Measurements from ENCODE around the gene PTMS.

DNA sequence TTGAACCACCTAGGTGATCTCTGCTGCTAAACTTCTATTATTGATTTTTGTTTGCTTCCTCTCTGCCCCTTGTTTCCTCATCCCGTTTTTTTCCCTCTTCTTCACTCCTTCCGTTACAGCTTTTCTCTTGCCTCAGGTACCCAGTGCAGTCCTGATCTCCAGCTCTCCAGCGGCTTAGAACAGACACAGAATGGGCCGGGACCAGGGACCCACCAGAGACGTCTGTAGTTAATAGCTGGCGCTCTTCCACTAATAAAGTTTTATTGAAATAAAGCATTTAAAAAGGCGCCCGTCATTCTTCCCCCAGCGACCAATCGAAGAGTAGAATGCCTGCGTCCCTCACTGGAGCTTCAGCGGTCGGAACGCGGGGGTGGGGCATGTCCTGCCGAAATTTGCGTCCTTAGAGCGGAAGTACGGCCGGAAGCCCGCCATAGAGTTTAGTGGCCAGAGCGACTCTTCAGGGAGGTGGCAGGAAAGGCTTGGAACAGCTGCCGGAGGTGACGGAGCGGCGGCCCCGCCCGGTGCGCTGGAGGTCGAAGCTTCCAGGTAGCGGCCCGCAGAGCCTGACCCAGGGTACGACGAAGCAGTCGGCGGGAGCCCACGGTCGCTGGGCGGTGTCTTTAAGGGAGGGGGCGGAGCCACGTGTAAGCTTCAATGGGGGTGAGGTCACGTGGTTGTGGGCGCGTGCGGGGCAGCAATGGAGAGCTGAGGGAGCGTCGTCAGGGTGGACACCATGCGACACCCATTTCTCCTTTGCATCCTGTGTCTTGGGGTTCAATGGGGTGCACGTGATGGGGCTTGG is 42.4 kb upstream of the PTMS start, which contains the start of gene COPS7A:
- TF ChIP-seq POLR2A (IDR thresholded peaks at IDR 0.05): peak; percentile 67
- TF ChIP-seq, protein P1, sequence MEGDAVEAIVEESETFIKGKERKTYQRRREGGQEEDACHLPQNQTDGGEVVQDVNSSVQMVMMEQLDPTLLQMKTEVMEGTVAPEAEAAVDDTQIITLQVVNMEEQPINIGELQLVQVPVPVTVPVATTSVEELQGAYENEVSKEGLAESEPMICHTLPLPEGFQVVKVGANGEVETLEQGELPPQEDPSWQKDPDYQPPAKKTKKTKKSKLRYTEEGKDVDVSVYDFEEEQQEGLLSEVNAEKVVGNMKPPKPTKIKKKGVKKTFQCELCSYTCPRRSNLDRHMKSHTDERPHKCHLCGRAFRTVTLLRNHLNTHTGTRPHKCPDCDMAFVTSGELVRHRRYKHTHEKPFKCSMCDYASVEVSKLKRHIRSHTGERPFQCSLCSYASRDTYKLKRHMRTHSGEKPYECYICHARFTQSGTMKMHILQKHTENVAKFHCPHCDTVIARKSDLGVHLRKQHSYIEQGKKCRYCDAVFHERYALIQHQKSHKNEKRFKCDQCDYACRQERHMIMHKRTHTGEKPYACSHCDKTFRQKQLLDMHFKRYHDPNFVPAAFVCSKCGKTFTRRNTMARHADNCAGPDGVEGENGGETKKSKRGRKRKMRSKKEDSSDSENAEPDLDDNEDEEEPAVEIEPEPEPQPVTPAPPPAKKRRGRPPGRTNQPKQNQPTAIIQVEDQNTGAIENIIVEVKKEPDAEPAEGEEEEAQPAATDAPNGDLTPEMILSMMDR (IDR thresholded peaks at IDR 0.05): no peak
